GM12801 (cell line): ENCODE data around the gene AACS.

Source experiments
- CTCF ChIP-seq: IDR thresholded peaks from one replicate; pipeline ENCODE4 v1.5.1; 2011; ENCODE audit warnings: control low read depth; ENCODE audit not compliant: insufficient read length; ENCODE audit errors: extremely low read depth

The AACS gene

GRCh38 chr12:125097427-125097826, 32.2 kb downstream of the AACS start:
- no peak for TF ChIP-seq CTCF

- TF ChIP-seq CTCF: no peak
Measured at GRCh38 chr12:125098676-125099408, 33.6 kb downstream of the AACS start.

- no peak for TF ChIP-seq CTCF
Measured at GRCh38 chr12:125099409-125099782, 34.2 kb downstream of the AACS start.

GRCh38 chr12:125100551-125101434, 35.6 kb downstream of the AACS start:
- no peak for TF ChIP-seq CTCF

- TF ChIP-seq CTCF: no peak
Measured at GRCh38 chr12:125104982-125105381, 39.7 kb downstream of the AACS start.

GRCh38 chr12:125105600-125105999, 40.4 kb downstream of the AACS start:
- no peak for TF ChIP-seq CTCF

- no peak for TF ChIP-seq CTCF
Measured at GRCh38 chr12:125110641-125111360, 45.6 kb downstream of the AACS start.
